GM15510 (cell line): Measurements from ENCODE around the gene NTN1.

Source experiments
- POLR2A ChIP-seq: IDR thresholded peaks from 3 replicates; pipeline ENCODE4 v1.6.1; 2011; ENCODE audit warnings: borderline replicate concordance; ENCODE audit not compliant: insufficient read length; ENCODE audit errors: extremely low read depth

The NTN1 gene

DNA sequence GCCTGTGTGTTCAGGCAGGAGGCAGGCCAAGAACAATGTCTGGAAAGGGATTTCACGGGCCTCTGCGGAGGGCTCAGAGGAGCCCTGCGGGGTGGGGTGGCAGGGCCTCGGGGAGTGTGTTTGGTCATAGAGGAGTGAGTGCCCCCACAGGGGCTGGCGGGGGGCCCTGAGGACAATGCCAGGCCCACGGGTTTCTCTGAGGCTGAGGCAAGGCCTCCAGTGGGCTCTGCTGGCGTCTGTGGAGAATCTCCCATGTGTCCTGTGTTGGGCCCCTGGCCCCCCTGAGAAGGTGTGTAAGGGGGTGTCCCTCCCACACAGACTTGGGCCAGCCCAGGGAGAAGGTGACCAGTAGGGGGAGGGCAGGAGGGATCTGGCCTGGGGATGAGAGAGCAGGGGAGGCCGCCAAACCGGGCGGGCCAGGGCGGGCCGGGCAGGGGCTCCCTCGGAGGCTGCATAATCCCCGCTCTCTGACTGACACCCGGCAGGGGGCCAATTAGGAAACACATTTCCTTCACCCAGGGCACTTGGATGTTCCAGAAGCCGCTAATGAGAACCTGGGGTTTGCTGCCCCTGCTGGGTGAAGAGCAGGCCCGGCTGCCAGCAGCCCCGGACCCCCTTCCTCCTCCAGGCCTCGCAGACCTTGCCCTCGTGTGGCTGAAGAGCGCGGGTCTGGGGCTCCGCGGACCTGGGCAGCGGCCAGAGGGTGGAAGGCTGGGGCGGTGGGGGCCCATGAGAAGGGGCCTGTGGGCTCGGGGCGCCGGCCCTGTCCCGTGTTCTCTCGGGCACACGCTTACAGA lies 204.2 kb downstream of the NTN1 start:
- no peak for TF ChIP-seq POLR2A

DNA sequence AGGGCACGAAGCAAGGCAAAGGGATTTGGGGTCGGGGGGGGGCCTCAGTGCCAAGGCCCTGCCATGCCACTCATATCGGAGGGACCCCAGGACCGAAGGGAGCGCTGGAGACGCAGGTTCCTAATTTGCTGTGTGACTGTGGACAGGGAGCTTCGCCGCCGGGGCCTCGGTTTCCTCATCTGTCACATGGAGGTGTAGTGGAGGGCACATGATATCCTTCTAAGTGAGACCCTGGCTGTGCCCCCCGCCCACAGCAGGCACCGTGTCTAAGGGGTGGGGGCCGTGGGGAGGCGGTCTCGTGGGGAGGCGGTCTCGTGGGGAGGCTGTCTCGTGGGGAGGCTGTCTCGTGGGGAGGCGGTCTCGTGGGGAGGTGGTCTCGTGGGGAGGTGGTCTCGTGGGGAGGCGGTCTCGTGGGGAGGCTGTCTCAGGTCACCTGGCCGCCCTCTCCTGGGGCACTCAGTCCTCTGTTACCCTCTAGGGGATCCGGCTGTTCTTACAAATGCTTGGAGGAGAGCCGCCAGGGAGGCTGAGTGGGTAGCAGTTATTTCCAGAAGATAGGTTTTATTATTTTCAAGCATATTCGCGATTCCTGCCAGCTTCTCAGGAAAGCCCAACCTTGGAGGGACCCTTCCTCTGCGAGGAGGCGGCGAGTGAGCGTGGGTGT lies 205.0 kb downstream of the NTN1 start:
- no peak for TF ChIP-seq POLR2A

DNA sequence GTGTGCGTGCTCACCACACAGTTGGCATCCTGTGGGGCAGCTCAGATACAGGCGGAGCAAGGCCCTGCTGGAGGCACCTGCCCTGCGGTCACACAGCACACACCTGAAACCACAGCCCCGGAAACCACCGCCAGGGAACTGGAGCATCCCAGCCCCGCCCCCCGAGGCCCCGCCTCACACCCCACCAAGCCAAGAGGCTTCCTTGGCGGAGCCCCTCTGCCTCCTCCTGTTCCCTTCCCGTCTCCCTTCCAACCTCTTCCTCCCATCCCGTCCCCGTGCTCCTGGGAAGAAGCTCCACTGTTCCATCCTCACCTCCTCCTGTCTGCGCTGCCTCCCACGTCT lies 205.5 kb downstream of the NTN1 start:
- TF ChIP-seq POLR2A: no peak

DNA sequence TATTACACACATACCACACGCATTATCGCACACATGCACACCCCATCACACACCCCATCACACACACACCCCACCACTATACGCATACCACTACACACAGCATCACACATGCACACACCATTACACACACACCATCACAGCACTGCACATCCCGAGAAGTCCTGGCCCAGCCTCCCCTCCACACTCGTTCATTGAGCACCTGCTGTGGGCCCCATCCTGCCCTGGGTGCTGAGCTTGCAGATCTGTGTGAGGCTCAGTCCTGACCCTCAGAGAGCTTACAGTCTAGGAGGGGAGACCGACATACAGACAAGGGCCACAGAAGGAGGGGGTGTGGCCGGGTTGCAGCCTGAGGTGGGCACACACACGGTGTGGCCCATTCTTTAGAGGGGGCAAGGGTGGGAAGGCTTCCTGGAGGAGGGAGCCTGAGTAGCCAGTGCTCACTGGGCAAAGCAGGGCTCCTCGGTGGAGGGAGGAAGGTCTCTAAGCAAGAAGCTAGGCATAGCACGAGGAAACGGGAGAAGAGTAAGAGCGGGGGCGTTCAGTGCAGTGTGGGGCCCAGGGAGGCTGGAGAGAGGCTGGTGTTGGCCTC lies 206.6 kb downstream of the NTN1 start:
- no peak for TF ChIP-seq POLR2A

DNA sequence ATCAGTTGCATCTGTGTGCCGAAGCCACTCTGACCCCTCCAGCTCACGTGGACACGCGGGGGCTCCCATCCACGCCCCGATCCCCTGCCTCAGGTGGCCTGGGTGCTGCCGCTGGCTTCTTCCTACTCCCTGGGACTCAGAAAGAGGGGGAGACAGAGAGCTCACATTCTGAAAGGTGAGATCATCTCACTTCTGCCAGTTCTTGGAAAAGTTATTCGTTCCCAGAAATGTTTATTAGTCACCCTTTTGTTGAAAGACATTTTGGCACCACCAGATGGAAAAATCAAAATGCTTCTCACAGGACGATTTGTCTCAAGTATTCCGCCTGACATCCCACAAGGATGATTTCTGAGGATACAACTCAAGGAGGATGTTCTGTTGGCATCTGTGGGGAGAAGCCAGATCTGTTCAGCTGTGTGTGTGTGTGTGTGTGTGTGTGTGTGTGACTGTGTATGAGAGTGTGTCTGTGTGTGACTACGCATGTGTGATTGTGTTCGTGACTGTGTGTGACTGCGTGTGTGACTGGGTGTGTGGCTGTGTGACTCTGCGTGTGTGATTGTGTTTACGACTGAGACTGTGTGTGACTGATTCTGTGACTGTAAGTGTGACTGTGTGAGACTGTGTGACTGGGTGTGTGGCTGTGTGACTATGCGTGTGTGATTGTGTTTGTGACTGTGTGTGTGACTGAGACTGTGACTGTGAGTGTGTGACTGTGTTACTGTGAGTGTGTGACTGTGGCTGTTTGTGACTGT lies 207.3 kb downstream of the NTN1 start:
- no peak for TF ChIP-seq POLR2A

DNA sequence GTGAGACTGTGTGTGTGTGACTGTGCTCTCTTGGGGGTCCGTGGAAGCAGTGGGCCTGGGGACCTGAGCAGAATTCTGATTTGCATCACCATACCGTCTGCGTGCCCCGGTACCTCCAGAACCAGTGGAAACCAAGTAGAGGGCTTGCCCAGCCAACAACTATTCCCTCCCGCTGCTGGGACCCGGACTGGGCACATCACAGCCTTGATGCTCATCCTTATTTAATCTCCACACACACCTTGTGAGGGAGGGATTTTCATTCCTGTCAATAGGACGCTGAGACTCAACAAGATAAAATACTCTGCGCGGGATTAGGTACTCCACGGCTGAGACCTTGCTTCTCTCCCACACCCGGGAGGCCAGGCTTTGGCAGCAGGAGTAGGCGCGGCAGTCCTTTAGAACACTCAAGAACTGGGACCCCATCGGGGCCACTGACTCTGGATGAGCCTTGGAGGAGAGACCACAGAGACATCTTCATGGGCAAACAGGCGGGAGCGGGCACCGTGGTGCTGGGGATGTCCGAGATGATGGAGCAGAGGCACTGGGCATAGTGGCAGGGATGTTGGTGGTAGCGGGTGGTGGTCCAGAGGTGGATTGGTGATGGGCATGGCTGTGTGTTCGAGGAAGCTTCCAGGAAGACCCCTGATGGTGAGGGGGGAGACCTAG lies 208.0 kb downstream of the NTN1 start:
- TF ChIP-seq POLR2A: no peak

DNA sequence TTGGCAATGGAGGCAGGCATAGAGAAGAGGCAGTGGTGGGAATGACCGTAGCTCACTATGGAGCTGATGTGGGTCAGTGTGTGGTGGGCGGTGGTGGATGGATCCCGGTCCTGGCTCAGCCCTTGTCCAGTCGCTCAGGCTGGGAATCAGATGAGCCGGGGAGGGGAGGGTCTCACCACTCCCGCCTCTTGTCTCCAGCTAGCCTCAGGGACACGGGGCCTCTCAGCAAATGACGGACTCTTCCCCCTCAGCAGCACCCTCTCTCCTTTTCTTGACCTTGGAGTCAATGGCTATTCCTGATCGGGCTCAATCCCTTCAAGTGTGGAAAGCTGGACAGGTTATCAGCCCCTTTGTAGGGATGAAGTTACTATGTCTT lies 208.5 kb downstream of the NTN1 start:
- TF ChIP-seq POLR2A: no peak

DNA sequence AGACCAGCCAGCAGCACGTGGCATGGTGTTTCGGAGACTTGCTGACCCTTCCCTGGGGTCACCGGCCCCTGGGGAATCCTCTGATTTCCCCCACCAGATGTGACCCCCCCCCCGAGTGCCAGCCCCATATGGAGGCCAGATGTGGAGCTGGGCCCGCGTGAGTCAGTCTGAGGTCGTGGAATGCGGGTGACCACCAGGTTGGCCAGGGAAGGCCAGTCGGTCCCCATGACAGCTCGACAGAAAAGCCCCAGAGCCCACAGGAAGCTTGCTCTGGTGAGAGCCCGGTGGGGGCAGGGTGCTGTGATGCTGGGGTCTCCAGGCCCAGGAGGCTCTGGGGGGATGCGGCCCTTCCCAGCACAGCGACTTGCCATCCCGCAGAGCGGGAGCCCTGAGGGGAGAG lies 209.0 kb downstream of the NTN1 start:
- no peak for TF ChIP-seq POLR2A

DNA sequence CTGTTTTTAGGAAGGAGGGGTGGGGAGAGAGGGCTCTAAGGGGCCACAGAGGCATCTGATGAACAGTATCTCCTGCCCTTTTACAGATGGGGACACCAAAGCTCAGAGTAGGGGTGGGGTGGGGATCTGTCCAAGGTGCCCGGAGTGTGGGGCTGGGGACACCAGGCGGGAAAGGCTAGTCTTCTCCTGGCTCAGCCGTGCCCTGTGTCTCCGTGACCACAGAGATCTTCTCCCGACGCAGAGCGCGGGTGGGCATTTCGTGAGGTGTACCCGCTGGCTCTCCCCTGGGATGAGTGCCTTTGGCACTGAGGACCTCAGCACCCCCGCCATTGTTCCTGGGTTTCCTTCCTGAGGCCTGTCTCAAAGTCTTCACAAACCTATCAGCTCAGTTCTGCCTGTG lies 209.6 kb downstream of the NTN1 start:
- TF ChIP-seq POLR2A: no peak

DNA sequence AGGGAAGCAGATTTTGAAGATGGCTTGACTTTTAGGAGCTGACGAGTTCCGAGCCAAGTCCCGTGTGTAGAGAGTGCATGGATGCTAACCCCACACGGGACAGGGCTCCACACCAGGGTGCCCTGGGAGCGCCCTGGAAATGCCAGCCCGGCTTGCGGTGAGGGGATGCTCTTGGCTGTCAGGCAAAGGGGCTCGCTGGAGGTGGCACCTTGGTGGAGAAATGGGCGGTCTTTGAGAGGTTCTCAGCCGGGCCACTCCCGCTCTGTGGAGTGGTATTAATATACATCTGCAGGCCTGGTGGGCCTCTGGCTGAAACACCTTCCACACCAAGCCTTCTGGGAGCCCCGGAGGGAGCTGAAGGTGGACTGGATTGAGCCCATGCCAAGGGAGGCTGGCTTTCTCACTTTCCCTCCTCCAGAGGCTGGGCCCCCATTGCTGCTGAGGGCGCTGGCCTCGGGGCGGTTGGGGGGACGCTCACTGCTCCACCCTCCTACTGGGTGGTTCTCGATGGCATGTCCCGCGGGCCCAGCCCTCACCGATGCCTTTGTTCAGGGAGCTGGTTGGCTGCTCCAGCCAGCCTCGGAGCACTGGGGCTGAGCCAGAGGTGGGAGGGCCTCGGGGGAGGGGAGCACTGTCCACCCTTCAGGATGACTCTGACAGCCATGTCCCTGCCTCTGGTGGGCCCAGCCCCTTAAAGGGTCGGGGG lies 210.3 kb downstream of the NTN1 start:
- TF ChIP-seq POLR2A: no peak

DNA sequence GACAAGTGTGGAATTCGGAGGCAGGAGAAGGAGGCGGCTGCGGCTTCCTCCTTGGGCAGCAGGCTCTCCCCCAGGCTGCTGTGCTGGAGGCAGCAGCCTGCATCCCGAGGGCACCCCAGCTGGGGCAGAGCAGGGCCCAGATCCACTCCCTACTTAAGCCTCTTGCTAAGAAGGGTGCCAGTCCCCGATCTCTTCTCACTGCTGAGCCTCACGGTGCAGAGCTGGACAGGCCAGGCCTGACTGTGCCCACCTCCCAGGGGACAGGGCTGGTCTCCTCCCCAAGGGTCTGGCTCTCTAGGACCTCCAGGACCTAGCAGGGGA lies 210.8 kb downstream of the NTN1 start:
- no peak for TF ChIP-seq POLR2A

DNA sequence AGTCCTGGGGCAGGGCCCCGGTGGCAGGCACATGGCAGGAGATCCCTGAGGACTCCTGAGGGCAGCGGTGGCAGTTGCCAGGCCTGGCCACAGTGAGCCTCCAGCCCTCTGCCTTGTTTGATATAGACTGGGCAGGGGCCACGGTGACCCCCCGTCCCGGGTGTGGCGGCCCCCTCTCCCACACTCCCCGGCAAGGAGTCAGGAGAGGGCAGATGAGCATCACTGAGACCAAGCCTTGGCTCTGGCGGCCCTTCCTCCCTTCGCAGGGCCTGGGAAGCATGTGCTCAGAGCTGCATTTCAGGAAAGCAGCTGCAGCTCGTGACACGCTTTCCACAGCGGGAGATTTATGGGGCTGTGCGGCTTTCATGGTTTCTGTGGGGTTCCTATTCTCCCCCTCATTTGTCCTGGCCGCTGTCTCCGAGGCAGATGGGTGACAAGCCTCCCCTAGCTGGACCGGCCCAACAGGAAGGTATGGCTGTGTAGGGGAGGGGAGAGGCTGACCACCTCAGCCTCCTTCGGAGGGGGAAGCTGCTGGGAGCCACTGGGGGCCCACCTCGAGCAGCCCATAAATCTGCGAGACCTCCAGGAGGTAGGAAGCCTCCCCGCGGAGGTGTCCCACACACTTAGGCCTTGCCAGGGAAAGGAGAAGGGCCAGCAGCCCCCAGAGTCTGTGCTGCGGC lies 211.4 kb downstream of the NTN1 start:
- no peak for TF ChIP-seq POLR2A

DNA sequence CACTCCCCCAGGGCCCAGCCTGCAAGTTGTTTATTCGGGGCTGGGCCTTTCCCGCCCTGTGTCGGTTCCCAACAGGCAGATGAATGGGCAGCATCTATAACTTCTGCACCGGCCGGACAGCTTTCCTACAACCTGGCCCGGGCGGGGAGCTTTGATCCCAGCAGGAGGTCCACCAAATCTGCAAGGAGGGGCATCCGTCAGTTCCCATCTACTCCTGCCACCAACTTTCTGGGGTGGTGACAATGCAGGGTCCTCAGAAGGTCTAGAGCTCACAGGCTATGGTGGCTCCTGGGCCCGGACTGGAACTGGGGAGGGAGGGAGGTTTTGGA lies 211.9 kb downstream of the NTN1 start:
- TF ChIP-seq POLR2A: no peak

DNA sequence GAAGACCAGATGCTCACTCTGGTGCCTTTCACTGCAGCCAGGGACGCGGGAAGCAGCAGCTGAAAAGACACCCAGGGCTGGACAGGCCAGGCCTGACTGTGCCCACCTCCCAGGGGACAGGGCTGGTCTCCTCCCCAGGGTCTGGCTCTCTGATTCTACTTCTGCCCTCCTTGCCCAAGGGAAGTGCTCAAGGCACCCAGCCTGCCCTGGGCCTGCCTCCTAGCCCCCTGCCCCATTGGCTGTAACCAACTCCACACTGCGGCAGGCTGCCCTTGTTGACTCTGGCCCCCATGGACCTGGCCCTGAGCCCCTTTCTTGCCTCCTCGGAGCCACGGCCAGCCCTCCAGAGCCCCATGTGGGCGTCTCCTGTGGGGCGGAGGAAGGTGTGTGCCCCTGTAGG lies 212.5 kb downstream of the NTN1 start:
- TF ChIP-seq POLR2A: no peak

DNA sequence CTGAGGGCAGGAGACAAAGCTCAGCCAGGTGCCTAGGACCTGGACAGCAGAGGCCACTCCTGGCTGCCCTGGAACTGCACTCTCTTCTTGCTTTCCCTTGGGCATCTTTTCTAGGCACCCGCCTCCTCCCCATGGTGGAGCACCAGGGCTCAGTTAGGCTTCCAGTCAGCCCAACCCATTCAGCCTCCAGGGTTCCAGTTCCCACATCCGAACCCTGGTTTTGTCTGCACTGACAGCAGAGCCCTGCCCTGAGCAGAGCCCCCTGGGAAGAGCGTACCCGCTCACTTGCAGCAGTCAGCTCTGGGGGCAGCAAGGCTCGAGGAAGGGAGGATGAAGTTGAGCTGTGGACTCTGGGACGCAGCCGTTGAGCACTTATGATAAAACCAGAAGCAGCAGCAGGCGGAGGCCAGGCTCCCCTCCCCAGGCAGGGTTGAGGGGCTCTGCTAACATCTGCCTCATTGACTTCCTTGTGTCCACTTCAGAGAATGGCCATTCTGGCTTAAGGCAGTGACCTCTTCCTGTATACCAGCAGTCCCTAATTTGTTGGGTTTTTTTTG lies 213.2 kb downstream of the NTN1 start:
- no peak for TF ChIP-seq POLR2A

DNA sequence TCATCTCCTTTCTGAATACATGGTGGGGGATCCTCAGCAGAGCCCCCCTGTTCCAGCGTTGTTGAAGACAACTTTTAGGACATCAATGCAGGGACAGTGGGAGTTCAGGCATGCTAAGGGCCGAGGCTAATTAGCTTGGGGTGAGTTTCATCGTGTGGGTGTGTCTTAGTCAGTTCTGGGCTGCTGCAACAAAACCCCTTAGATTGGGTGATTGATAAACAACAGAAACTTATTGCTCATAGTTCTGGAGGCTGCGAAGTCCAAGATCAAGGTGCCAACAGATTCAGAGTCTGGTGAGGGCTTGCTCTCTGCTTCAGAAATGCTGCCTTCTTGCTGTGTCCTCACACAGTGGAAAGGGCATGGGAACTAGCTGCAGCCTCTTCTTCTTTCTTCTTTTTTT lies 214.0 kb downstream of the NTN1 start:
- TF ChIP-seq POLR2A: no peak
